GM21576 (cell line): ENCODE measurements around the gene ERN2.
"Not testable (repeated sequence)": the region's sequence is repeated elsewhere in the genome, so short reads cannot be mapped to it uniquely, and the experiment has no call there.

Source experiments
- ATAC-seq: cut with Tn5 transposase; IDR thresholded peaks from one replicate; pipeline ENCODE4 v1.9.1; 2021; ENCODE audit warnings: mild to moderate bottlenecking, moderate library complexity; ENCODE audit not compliant: unreplicated experiment

Gene ERN2

DNA sequence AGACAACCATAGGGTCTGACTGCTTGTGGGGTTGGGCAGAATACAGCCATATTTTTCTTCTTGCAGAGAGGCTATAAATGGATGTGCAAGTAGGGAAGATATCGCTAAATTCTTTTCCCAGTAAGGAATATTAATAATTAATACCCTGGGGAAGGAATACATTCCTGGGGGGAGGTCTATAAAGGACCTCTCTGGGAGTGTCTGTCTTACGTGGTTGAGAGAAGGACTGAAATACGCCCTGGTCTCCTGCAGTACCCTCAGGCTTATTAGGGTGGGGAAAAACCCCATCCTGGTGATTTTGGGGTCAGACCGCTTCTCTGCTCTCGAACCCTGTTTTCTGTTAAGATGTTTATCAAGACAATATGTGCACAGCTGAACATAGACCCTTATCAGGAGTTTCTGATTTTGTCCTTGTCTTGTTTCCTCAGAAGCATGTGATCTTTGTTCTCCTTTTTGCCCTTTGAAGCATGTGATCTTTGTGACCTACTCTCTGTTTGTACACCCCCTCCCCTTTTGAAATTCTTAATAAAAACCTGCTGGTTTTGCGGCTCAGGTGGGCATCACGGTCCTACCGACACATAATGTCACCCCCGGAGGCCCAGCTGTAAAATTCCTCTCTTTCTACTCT is 9.7 kb upstream of the ERN2 start:
- not testable (repeated sequence) for ATAC-seq

DNA sequence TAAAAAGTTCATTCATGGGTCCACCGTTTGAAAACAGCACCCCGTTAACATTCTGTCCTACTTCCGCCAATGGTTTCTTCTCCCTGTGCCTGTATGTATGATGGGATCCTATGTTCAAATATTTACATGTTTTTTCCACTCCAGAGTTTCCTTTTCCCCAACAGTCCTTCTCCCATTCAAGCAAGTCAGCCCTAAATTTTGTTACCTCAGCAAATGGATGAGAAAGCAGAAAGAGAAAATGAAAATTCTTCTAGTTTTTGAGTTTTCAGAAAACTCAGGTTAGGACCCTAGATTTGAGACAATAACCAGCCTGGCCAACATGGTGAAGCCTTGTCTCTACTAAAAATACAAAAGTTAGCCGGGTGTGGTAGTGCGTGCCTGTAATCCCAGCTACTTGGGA is 3.5 kb upstream of the ERN2 start:
- no peak for ATAC-seq

DNA sequence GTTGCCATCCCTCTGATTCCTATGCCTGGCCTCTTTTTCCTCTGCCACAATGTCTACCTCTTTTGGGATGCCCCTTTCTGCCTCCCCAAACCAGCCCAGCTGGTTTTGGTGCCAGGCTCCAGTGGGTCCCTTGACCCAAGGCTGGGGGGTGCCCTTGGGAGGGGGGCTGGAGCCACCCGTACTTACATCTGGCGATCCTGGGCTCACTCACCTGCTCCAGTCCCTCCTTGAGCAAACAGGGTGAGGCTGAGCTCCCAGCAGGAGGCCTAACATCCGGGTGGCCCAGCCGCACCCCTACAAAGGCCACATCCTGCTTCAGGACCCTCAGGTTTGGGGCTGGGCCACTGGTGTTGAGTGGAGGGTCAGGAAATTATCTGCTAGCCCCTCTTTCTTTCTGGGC is 1.2 kb downstream of the ERN2 start:
- ATAC-seq: no peak

DNA sequence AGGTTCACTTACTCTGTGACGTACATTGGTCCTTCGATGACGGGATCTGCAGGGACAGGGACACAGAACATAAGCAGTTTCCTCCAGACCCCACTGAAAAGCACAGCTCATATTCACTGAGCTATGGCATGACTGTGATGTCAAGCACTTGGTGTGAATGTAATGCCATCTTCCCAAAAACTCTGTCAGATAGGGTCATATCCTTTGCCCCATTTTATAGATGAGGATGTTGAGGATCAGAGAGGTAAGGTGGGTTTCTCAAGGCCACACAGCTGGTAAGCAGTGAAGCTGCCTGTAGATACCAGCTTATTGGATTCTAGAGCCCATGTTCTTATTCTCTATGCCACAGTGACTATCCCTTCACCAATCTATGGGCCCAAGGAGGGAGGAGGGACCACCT is 2.5 kb downstream of the ERN2 start:
- no peak for ATAC-seq

DNA sequence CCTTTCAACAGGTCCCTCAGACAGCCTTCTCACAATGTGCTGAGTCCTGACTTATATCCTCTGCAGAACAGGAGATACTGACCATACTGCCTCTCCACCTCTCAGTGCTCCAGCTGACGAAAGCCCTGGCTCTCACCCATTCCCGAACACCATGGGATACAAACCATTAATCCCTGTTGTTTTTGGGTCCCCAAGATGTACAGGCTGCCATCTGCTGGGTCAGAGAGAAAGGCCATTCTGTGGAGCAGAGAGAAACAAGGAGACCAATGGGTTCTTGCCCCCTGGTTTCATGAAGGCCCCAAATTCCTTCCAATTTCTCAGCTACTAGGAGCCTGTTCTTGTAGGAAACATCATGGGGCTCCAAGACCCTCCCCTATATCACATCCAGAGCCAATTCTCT is 3.0 kb downstream of the ERN2 start:
- ATAC-seq: no peak

DNA sequence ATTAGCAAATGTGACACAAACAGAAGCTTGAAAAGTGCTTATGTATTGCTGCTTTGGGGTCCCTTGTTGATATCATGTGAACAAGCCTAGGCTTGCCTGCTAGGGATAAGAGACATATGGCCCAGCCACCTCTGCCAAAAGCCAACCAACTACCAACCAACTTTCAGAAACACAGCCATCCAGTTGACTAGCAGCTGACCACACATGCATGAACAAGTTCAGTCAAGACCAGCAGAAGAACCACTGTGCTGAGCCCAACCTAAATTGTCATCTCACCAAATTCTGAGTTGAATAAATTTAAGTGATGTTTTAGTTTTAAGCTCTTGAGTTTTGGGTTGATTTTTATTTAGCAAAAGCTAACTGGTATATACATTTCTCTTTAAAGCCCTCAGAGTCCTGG is 3.5 kb downstream of the ERN2 start:
- ATAC-seq: no peak

DNA sequence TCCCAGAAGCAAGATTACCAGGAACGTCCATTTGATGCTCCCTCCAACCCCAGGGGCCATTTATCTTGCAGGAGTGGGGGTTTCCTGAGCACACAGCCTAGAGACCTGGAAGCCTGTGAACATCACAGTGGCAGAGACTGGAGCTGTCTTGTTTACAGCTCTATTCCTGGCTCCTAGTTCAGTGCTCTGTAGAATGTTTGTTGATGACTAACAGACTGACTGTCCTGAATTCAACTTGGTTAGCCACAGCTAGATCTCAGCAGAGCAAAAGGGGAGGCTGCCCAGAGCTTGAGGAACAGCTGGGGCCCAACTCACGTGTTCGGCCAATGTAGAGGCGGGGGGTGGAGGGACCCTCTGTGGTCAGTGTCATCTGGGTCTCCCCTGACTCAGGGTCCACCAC is 6.6 kb downstream of the ERN2 start:
- ATAC-seq: no peak

DNA sequence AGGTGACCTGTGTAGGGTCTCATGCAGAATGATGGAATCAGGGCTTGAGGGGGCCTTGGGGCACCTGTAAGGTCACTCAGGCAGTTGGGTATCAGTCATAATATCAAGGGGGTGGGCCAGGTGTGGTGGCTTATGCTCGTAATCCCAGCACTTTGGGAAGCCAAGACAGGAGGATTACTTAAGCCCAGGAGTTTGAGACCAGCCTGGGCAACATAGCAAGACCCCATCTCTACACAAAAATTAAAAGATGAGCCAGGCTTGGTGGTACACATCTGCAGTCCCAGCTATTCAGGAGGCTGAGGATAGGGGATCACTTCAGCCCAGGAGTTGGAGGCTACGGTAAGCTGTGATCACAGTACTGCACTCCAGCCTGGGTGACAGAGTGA is 7.5 kb downstream of the ERN2 start:
- ATAC-seq: no peak

DNA sequence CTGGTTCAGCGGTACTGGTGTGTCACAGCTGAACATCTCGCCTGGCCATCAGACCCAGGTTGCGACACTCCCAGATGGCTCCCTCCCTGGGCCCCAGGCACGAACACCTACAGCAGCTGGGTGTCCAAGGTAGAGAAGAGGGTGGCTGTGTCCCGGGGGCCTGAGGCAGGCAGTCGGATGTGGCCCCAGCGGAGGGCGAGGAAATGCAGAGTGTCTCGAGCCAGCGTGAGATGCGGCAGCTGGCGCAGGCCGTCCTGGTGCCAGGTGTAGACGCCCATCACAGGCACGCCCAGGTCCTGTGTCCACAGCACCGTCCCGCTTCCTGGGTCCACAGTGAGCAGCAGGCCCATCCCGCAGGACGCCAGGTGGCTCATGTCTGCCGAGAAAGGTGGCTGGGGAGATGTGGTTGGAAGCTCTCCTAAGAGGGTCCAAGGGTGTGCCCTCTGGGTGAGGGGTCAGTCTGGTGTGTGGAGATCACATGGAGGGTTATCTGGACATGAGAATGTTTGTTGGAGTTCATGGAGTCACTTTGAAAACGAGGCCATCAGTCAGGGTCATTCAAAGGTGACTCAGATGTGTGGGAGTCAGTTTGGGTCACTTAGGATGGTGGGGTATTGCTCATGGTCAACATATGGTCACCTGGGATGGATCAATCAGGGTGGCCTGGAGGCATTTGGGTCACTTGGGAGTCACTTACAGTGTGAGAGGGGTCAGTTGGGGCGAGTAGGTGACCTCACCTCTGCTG is 8.1 kb downstream of the ERN2 start:
- ATAC-seq: no peak

DNA sequence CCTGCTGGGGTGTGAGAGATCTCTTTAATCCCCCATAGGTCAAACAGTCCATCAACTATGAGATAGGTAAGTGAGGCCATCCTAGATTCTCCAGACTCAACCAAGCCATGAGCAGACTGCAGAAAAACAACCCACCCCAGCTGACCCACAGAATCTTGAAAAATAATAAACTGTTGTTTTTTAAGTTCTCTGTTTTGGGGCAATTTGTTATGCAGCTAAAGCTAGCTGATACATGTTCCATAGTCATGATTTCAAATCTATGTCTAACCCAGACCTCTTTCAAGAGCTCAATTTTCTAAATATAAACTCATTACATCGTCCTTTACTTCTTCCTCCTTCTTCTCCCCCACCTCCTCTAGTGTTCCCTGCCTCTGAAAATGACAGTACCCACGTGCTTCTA is 10.1 kb downstream of the ERN2 start:
- ATAC-seq: no peak

DNA sequence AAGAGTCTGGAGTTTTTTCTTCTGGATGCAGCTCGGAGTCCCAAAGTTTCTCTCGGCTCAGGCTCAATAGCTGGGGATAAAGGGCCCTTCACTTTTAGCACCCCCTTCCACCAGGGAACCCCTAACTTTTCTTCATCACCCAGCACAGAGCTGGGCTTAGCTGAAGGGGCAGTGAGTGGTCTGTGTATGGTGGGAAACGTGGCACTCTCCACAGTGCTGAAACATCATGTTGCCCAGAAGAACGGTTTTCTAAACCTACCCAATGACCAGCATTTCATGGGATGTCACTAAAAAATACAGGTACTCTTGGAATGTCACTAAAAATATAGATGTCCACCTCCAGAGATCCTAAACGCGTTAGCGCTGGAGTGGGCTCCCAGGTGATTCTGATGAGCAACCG is 12.0 kb downstream of the ERN2 start:
- no peak for ATAC-seq

DNA sequence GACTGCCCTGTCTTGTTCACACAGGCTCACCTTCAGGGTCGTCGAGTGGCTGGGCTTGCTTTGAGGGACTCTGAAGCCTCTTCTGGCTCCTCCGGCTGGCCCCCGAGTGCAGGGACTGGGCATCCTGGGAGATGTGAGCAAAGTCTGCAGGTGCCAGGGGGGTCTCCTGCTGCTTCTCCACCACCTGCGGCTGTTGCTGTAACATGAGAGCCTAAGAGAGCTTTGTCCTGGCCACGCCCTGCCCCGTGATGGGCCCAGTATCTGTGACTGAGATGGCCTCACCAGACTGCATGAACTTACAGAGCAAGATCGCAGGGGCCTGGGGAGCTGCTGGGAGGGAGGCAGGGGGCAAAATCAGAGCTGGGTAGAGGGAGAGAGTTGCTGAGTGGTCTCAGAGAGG is 12.5 kb downstream of the ERN2 start:
- no peak for ATAC-seq

DNA sequence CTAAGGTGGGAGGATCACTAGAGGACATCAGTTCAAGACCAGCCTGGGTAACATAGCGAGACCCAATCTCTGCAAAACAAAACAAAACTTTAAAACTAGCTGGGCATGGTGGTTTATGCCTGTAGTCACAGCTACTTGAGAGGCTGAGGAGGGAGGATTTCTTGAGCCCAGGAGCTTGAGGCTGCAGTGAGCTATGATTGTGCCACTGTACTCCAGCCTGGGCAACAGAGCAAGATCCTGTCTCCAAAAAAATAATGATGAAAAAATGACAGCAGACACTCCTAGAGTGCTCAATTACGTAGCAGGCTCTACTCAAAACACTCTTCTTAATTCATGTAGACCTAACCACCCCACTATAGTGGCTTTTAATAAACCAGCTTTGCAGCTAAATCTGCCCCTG is 12.9 kb downstream of the ERN2 start:
- ATAC-seq: no peak

DNA sequence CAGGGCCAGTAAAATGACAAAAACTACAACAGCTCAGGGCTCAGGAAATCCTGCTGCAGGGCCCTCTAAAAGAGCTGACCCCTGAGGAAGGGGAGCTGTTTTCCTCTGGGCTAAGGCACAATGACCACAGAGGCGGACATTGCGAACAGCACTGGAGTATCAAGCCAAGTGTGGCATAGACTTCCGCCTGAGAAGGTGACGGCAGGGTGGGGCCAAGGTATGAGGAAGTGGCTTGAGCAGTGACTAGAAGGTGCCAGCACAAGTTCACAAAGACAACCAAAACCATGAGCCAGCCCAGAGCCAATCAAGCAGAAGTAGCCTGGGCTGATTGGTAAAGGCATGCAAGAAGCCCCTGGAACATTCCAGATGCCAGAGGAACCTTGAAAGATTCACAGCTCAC is 13.9 kb downstream of the ERN2 start:
- no peak for ATAC-seq

DNA sequence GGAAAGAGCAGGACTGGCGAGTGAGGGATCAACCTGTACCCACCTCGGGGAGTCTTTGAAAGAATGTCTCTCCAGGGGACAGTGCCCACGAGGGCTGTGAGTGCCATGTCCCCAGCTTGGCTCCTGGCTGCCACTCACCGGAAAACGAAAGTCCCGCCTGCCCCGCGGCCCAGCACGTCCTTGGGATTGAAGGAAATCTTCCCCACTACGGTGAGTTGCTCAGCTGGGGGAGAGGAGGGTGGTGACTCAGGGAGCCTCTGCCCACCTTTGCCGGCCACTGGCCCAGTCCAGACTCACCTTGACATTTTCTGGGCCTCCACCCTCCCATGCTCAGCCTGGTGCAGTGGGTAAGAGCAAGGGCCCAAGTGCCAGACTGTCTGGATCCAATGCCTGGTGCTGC is 17.3 kb downstream of the ERN2 start:
- no peak for ATAC-seq

DNA sequence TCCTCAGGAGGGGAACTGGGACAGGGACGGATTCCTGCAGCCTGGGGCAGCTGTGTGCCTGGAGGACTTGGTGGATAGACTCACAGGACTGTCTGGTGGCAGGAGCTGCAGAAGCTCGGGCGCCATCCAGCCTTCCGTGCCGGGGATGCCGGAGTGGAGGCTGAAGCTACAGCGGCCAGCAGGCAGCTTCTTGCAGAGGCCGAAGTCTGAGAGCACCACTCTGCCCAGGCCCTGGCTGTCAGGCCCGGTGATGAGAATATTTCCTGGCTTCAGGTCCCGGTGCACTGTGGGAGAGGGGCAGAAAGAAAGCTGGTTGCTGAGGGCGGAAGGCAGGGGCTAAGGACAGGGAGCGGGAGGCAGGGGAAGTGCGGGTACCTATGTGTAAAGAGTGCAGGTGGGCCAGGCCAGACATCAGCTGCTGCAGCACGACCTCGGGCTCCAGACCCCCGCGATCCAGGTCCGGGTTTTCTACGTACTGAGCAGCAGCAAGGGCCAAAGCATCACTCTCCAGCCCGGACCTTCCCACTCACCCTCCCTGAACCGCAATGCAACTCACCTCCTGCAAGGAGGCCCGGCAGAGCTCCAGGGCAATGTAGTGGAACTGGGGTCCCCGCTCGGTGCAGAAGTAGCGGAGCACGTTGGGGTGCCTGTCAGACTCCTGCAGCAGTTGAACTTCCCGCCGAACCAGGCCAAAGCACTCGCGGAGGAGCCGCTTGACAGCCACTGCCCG is 18.2 kb downstream of the ERN2 start:
- no peak for ATAC-seq

DNA sequence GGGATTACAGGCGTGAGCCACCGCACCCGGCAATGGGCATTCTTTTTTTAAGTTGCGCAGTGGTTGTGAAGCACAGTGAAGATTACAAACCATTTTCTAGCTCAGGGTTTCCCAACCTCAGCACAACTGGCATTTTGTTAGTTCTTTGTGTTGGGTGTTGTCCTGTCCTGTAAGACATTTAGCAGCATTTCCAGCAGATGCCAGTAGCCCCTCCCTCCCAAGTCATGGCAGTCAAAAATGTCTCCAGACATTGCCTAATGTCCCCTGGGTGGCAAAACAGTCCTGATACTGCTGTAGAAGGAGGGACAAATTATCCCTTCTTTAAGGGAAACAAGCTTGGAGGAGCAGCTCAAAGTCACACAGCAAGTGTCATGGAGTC is 18.8 kb downstream of the ERN2 start:
- no peak for ATAC-seq

DNA sequence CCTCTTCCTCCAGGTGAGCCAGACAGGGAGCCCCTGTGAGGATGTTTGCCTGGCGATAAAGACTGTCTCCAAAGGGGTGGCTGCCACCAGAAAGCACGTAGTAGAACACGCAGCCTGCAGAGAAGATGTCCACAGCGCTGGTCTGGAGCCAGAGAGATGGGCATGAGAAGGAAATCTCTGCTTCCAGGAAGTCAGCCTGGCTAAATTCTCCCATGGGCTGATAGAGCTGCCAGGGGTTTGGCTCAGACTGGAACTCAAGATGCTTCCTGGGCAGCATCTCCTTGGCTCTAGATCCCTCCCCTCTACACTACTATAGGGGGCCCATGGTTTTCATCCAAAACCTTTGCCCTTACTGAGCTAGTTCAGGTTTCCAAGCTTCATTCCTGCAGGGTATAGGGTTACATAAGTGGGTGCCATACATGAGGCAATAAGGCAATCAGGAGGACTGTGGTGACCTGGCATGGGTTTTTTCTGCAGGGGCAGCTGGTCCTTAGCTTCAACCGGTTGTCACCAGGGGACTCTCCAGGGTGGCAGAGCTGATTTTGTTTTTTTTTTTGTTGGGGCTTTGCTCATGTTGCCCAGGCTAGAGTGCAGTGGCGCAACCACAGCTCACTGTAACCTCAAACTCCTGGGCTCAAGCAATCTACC is 20.7 kb downstream of the ERN2 start:
- ATAC-seq: no peak

DNA sequence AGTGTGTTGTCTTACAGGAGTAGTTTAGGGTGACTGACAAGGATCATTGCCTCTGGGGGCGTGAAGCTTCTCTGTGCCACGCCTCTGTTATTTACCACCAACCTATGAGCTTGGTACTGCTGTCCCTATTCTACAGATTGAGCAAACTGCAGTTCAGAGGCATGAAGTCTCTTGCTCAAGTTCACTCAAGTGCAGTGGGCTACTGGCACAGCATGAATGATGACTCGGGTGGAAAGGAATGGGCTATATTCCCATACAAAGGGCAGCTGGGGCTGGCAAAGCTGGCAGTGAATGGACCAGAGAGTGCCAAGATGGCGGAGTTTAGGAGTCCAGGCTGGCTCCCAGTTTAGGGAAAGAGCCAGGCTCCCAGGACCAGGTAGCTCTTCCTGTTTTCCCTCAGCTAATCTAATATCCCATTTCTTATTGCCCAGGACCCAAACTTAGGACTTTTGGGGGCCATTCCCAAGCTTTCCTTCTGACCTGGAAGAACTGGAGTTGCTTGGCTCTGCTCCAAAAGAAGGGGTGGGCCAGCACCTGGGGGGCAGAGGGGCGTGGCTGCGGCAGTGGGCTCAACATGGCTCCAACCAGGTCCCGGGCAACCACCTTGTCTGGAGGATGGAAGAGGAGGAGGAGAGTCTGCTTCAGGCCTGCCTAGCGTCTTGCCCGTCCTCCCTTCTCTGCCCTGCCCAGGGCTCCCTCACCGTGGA is 21.4 kb downstream of the ERN2 start:
- ATAC-seq: no peak

DNA sequence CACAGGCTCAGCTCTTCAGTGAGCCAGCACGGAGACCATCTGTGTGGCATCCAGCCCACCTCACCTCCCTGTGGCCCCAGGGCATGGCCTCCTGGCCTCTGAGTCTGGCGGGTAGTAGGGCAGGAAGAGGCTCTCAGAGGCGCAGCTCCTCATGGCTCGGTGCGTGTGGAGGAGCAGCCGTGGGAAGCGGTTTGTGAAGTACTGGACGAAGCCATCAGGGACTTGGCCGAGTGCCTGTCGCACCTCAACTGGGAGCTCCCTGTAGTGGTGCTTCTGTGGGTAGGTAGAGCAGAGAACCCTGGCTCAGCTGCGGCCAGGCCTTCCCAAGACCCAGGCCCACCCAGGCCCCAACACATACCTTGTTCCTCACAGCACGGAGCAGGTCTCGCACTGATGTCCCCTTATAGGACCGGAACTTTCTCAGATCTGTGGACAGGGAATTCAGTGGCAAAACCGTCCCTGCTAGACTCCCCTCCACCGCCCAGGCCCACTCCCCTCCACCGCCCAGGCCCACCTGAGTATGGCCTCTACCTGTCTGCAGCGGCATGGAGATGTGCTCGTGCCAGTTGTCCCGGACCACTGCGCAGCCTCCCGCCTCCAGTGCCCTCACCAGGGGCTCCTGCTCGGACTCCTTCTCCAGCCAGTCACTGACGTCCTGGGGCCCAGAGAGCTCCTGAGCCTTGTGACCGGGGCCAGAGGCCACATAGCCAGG is 22.1 kb downstream of the ERN2 start:
- no peak for ATAC-seq
